Neuronal stem cell (in vitro differentiated cells): ENCODE results near the gene HDAC11.

Source experiments
- DNase-seq: peaks from one replicate; pipeline ENCODE4 v3.0.0-alpha.2; 2013; ENCODE audit warnings: low spot score
- H2AFZ ChIP-seq: one replicate; pipeline ENCODE4 v1.6.1; 2013; ENCODE audit warnings: mild to moderate bottlenecking, low read length, inconsistent platforms
- H2AK5ac ChIP-seq: 2 replicates; pipeline ENCODE4 v1.6.1; 2013; ENCODE audit warnings: low read depth, mild to moderate bottlenecking, inconsistent platforms, low read length, moderate library complexity, mixed read lengths
- H2BK120ac ChIP-seq: 2 replicates; pipeline ENCODE4 v1.6.1; 2013; ENCODE audit warnings: low read depth, mild to moderate bottlenecking, inconsistent platforms, low read length, moderate library complexity, mixed read lengths
- H2BK12ac ChIP-seq: one replicate; pipeline ENCODE4 v1.6.1; 2013; ENCODE audit warnings: low read length, inconsistent platforms
- H2BK15ac ChIP-seq: 2 replicates; pipeline ENCODE4 v1.6.1; 2013; ENCODE audit warnings: mild to moderate bottlenecking, low read length, inconsistent platforms, mixed read lengths
- H2BK5ac ChIP-seq: one replicate; pipeline ENCODE4 v1.6.1; 2013; ENCODE audit warnings: inconsistent platforms, mild to moderate bottlenecking, low read length, moderate library complexity
- H3K14ac ChIP-seq: one replicate; pipeline ENCODE4 v1.6.1; 2013; ENCODE audit warnings: low read length, inconsistent platforms
- H3K18ac ChIP-seq: 2 replicates; pipeline ENCODE4 v1.6.1; 2013; ENCODE audit warnings: low read length, inconsistent platforms
- H3K23ac ChIP-seq: 2 replicates; pipeline ENCODE4 v1.6.1; 2013; ENCODE audit warnings: low read depth, mild to moderate bottlenecking, mixed read lengths, low read length, inconsistent platforms; ENCODE audit not compliant: poor library complexity
- H3K27ac ChIP-seq: replicated peaks from 3 replicates; pipeline ENCODE4 v1.5.1; 2013; ENCODE audit warnings: low read length, inconsistent platforms
- H3K27me3 ChIP-seq, 3 experiments: 2 replicates each; pipeline ENCODE4 v1.6.1; 2013; ENCODE audit warnings: low read length in 3 of 3, mild to moderate bottlenecking in 2 of 3, inconsistent platforms in 1 of 3, low read depth in 1 of 3, mixed read lengths in 1 of 3, moderate library complexity in 1 of 3; ENCODE audit not compliant: control insufficient read depth in 3 of 3, insufficient read depth in 3 of 3
- H3K36me3 ChIP-seq, 2 donors: replicated peaks in 1 of 2; 2 replicates each; pipeline ENCODE4 v1.6.1; 2013; ENCODE audit warnings: low read length in 2 of 2; ENCODE audit not compliant: control insufficient read depth in 2 of 2, insufficient read depth in 2 of 2
- H3K4ac ChIP-seq: 2 replicates; pipeline ENCODE4 v1.6.1; 2013; ENCODE audit warnings: inconsistent platforms, mild to moderate bottlenecking, low read length, moderate library complexity
- H3K4me1 ChIP-seq, 2 donors: 1 replicate in 1 of 2; 2 replicates in 1 of 2; pipeline ENCODE4 v1.6.1; 2013; ENCODE audit warnings: low read length in 2 of 2, low read depth in 1 of 2; ENCODE audit not compliant: control insufficient read depth in 2 of 2, insufficient read depth in 1 of 2
- H3K4me2 ChIP-seq: one replicate; pipeline ENCODE4 v1.6.1; 2013; ENCODE audit warnings: mild to moderate bottlenecking, low read length, inconsistent platforms; ENCODE audit not compliant: insufficient read depth, poor library complexity, severe bottlenecking
- H3K4me3 ChIP-seq, 2 donors: 2 replicates each; pipeline ENCODE4 v1.5.1; 2013; ENCODE audit warnings: low read length in 2 of 2, mild to moderate bottlenecking in 2 of 2, inconsistent platforms in 1 of 2, moderate library complexity in 1 of 2
- H3K79me1 ChIP-seq: one replicate; pipeline ENCODE4 v1.6.1; 2013; ENCODE audit warnings: low read depth, mild to moderate bottlenecking, inconsistent platforms, low read length, moderate library complexity
- H3K9ac ChIP-seq: one replicate; pipeline ENCODE4 v1.6.1; 2013; ENCODE audit warnings: mild to moderate bottlenecking, low read depth, low read length, inconsistent platforms; ENCODE audit not compliant: poor library complexity
- H3K9me3 ChIP-seq, 2 donors: replicated peaks in 1 of 2; 2 replicates each; pipeline versions ENCODE3 to v1.6.1; 2013; ENCODE audit warnings: low read length in 2 of 2, mild to moderate bottlenecking in 2 of 2, inconsistent platforms in 1 of 2, low read depth in 1 of 2, mixed read lengths in 1 of 2, moderate library complexity in 1 of 2; ENCODE audit not compliant: control insufficient read depth in 2 of 2, insufficient read depth in 1 of 2
- H4K8ac ChIP-seq: one replicate; pipeline ENCODE4 v1.6.1; 2013; ENCODE audit warnings: low read depth, mild to moderate bottlenecking, inconsistent platforms, low read length, moderate library complexity
- H4K91ac ChIP-seq: one replicate; pipeline ENCODE4 v1.6.1; 2013; ENCODE audit warnings: low read length, low read depth, mild to moderate bottlenecking, inconsistent platforms; ENCODE audit not compliant: poor library complexity
- WGBS, 2 donors: extraction: QIAGEN DNeasy Blood & Tissue Kit; methylation state at CpG; one replicate each; pipeline ENCODE4 v1.1.7; 2013; ENCODE audit warnings: missing lambda C conversion rate in 2 of 2, mixed read lengths in 1 of 2; ENCODE audit not compliant: insufficient read length in 2 of 2, insufficient replicate concordance in 1 of 2; ENCODE audit errors: extremely low coverage in 2 of 2; 5-methylcytosine and 5-hydroxymethylcytosine counted together

The HDAC11 gene

GRCh38 chr3:13548696-13549622 is 68.9 kb downstream of the HDAC11 start, which contains the start of gene FBLN2:
Gene FBLN2, plus strand, starts transcription at chr3:13549125. Its CDS starts 21,231 bp downstream, at chr3:13570356.
- WGBS, 2 donors, result no CpG with 5 or more reads among the region's 107 CpGs
- peak within 1 kb of the TSS; percentile 83 for H3K14ac ChIP-seq

DNA sequence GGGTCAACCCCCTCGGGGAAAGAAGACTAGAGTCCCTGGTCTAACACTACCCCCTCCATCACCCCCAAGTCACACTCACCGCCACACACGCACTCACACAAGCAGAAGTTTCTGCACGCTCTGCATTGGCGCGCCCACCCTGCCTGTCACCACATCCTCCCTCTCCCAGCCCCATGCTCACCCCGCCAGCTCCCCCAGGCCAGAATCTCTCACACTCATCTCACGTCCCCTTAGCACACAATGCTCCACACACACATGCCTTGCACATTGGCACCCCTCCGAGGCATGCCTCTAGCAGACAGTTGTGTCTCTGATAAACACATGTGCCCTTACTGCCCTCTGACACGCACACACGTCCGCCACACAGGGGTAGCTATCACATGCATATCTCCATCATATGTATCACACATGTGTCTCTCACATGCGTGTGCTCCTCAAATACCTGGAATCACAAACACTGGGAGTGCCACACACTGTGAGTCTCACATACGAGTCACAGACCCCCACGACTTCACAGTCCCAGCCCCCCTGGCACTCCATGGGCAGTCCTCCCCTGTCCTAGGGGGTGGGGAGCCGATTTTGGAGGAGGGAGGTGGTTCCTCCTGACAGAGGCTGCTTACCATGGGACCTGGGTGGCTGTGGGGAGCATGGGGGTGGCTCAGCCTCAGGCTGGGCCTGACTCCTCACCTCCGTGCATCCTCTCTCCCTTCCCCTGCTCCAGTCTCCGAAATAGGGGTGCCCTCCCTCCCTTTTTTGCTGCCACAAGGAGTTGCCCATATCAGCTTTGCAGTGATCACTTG is 69.7 kb downstream of the HDAC11 start:
- WGBS, 2 donors, result no CpG with 5 or more reads among the region's 18 CpGs

More at GRCh38 chr3:13548696-13549622, 68.9 kb downstream of the HDAC11 start, which contains the start of gene FBLN2:
- Histone ChIP-seq H2BK12ac (peak within 1 kb of the TSS; percentile 63), H3K79me1 (peaks cover 4% of the 10 kb centered on the region), H3K18ac (peak within 1 kb of the TSS; percentile 92), H3K4me1 (peaks cover 9 to 23% of the 10 kb centered on the region in 2 donors), H3K27me3 (peaks cover 0 to 23% (median 23%) of the 10 kb centered on the region in 3 experiments), H3K27ac (no peak within 1 kb of the TSS), H2BK5ac (peak within 1 kb of the TSS; percentile 72), H2BK120ac (peak within 1 kb of the TSS; percentile 81), H2AFZ (no peak within 1 kb of the TSS), H3K36me3 (no peaks in the 10 kb centered on the region), H3K4ac (peak within 1 kb of the TSS; percentile 80), H2AK5ac (peak within 1 kb of the TSS; percentile 90), H2BK15ac (peak within 1 kb of the TSS; percentile 95), H3K9me3 (peaks cover 0 to 2% of the 10 kb centered on the region in 2 donors), H3K23ac (peak within 1 kb of the TSS; percentile 50), H4K91ac (no peak within 1 kb of the TSS), H3K4me2 (peak within 1 kb of the TSS; percentile 67), H3K9ac (peak within 1 kb of the TSS; percentile 79), H3K4me3 (peak within 1 kb of the TSS in 1 of 2 donors; percentile 78), H4K8ac (peak within 1 kb of the TSS; percentile 94)
- peak; percentile 71 for DNase-seq

DNA sequence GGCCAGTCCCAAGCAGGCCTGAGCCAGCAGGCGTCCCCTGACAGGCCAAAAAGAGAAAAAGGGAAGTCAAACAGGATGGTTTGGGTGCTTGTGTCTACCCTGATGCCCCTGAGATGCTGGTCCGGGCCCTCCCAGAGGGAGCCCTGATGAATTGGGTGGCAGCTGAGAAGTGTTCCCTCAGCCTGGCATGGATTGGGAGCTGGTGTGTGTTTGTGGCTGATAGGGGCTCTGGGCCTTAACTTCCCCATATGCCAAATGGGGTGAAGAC is 70.3 kb downstream of the HDAC11 start:
- Histone ChIP-seq H2BK5ac (no peak overlapping the region), H4K8ac (no peak overlapping the region), H4K91ac (no peak overlapping the region), H3K4me3 (no peak overlapping the region), H3K27ac (no peak overlapping the region), H3K9ac (no peak overlapping the region), H3K36me3 (no peaks in the 10 kb centered on the region), H2BK15ac (no peak overlapping the region), H3K14ac (no peak overlapping the region), H2BK12ac (no peak overlapping the region), H3K27me3 (peaks cover 0 to 23% (median 14%) of the 10 kb centered on the region in 3 experiments), H3K4me1 (peaks cover 9 to 23% of the 10 kb centered on the region in 2 donors), H3K9me3 (peaks cover 0 to 2% of the 10 kb centered on the region in 2 donors), H2AFZ (no peak overlapping the region), H3K79me1 (peaks cover 4% of the 10 kb centered on the region), H2AK5ac (peak overlapping the region; percentile 30), H3K4ac (no peak overlapping the region), H3K4me2 (no peak overlapping the region), H3K18ac (peak overlapping the region; percentile 24), H3K23ac (no peak overlapping the region), H2BK120ac (peak overlapping the region; percentile 77)
- no peak for DNase-seq
- no CpG with 5 or more reads among the region's 2 CpGs for WGBS, 2 donors

More for the DNA sequence above, 69.7 kb downstream of the HDAC11 start:
- H3K4ac ChIP-seq, result no peak overlapping the region
- no peak overlapping the region for H4K91ac ChIP-seq
- peaks cover 0 to 2% of the 10 kb centered on the region in 2 donors for H3K9me3 ChIP-seq
- no peaks in the 10 kb centered on the region for H3K36me3 ChIP-seq
- no peak overlapping the region for H3K9ac ChIP-seq
- no peak overlapping the region for H2BK12ac ChIP-seq
- no peak overlapping the region for H2BK120ac ChIP-seq
- peak overlapping the region; percentile 56 for H3K4me2 ChIP-seq
- H3K4me1 ChIP-seq, result peaks cover 9 to 23% of the 10 kb centered on the region in 2 donors
- H2AFZ ChIP-seq, result no peak overlapping the region
- no peak overlapping the region for H3K27ac ChIP-seq
- H2BK15ac ChIP-seq, result no peak overlapping the region
- H3K27me3 ChIP-seq, result peaks cover 0 to 23% (median 15%) of the 10 kb centered on the region in 3 experiments
- peak overlapping the region in 1 of 2 donors; percentile 53 for H3K4me3 ChIP-seq
- peak overlapping the region; percentile 30 for H2AK5ac ChIP-seq
- no peak overlapping the region for H3K23ac ChIP-seq
- no peak overlapping the region for H4K8ac ChIP-seq
- H3K18ac ChIP-seq, result peak overlapping the region; percentile 6
- no peak overlapping the region for H2BK5ac ChIP-seq
- H3K14ac ChIP-seq, result peak overlapping the region; percentile 40
- H3K79me1 ChIP-seq, result peaks cover 4% of the 10 kb centered on the region
- no peak for DNase-seq
